Omental fat pad (tissue), 4 donors: Measurements from ENCODE around the gene ACAT1. TPM values are rescaled to one million over a fixed set of nuclear protein-coding genes. Genes with fewer than 3 reads are reported as not detected.
"Not testable (repeated sequence)": the region's sequence is repeated elsewhere in the genome, so short reads cannot be mapped to it uniquely, and the experiment has no call there.

Experiments used
- ATAC-seq: fragments of 150-250 bp; one replicate; pipeline ENCODE4 v1.9.1; 2016; ENCODE audit warnings: mild to moderate bottlenecking, moderate library complexity; ENCODE audit not compliant: low FRiP score
- DNase-seq: peaks from one replicate; pipeline ENCODE4 v3.0.0-alpha.2; 2019; ENCODE audit warnings: low spot score
- total RNA-seq, 4 donors: library from RNA; depleted of rRNA; stranded (reverse); fragments of >200 nt; gene quantifications; one replicate each; pipeline ENCODE4 v1.1.0, GENCODE V29; 2016
- TF ChIP-seq, protein P1 (sequence below), 3 donors: fragments of 450-650 bp; IDR thresholded peaks; one replicate each; pipeline ENCODE4 v1.5.1; 2016 to 2017; ENCODE audit warnings: antibody characterized with exemption in 3 of 3, mild to moderate bottlenecking in 3 of 3, moderate library complexity in 2 of 3

ACAT1 gene
- total RNA-seq, 4 donors from 2014 or later: 118 to 215 (median 168) TPM

GRCh38 chr11:108125096-108125495 is 3.7 kb downstream of the ACAT1 start:
- ATAC-seq (no peak), DNase-seq (no peak)
- TF ChIP-seq, protein P1, sequence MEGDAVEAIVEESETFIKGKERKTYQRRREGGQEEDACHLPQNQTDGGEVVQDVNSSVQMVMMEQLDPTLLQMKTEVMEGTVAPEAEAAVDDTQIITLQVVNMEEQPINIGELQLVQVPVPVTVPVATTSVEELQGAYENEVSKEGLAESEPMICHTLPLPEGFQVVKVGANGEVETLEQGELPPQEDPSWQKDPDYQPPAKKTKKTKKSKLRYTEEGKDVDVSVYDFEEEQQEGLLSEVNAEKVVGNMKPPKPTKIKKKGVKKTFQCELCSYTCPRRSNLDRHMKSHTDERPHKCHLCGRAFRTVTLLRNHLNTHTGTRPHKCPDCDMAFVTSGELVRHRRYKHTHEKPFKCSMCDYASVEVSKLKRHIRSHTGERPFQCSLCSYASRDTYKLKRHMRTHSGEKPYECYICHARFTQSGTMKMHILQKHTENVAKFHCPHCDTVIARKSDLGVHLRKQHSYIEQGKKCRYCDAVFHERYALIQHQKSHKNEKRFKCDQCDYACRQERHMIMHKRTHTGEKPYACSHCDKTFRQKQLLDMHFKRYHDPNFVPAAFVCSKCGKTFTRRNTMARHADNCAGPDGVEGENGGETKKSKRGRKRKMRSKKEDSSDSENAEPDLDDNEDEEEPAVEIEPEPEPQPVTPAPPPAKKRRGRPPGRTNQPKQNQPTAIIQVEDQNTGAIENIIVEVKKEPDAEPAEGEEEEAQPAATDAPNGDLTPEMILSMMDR (IDR thresholded peaks at IDR 0.05): no peak

- no peak for DNase-seq
- no peak for ATAC-seq
- TF ChIP-seq, protein P1 (IDR thresholded peaks at IDR 0.05): no peak
Measured at GRCh38 chr11:108128772-108129171, 7.4 kb downstream of the ACAT1 start.

GRCh38 chr11:108131993-108132392 is 10.6 kb downstream of the ACAT1 start:
- DNase-seq: no peak
- no peak for ATAC-seq
- TF ChIP-seq, protein P1 (IDR thresholded peaks at IDR 0.05): no peak

DNA sequence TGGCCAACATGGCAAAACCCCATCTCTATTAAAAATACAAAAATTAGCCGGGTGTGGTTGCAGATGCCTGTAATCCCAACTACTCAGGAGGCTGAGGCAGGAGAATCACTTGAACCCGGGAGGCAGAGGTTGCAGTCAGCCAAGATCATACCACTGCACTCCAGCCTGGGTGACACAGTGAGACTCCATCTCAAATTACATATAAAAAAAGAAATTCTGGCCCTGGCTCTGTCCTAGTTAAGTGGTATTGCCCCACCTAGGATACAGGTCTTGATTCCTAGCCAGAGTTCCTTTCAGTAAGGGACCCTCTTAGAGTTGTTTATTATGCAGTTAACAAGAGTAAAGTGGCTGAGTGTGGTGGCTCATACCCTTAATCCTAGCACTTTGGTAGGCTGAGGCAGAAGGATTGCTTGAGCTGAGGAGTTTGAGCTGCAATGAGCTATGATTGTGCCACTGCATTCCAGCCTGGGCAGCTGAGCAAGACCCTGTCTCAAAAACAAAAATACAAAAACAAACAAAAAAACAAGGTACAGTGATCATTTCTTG is 11.7 kb downstream of the ACAT1 start:
- ATAC-seq, DNase-seq: not testable (repeated sequence)

- TF ChIP-seq, protein P1 (IDR thresholded peaks at IDR 0.05): no peak
- ATAC-seq: no peak
- no peak for DNase-seq
Measured at GRCh38 chr11:108135845-108136544, 14.6 kb downstream of the ACAT1 start.

DNA sequence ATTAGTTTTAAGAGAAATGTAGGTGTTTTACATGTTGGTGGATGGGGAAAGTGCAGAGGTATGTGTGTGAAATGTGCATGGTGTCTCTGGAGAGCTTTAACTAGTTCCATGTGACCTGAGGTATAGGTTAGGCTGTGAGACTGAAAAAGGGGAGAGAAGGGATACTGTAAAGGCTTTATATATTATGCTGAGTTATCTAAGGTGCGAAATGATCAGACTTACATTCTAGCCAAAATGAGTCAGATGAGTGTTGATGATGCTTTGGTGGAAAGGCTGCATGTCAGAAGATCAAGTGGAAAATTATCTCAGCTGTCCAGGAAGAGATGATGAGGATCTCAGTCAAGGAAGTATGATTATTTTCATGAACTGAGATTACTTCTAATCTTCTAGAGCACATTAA is 15.8 kb downstream of the ACAT1 start:
- ATAC-seq (no peak), DNase-seq (no peak)
- TF ChIP-seq, protein P1 (IDR thresholded peaks at IDR 0.05): no peak

GRCh38 chr11:108142304-108142703 is 20.9 kb downstream of the ACAT1 start:
- TF ChIP-seq, protein P1 (IDR thresholded peaks at IDR 0.05): no peak
- no peak for DNase-seq
- ATAC-seq: no peak
